Esophagus muscularis mucosa (tissue), 3 donors: ENCODE measurements around the gene POLR3G.

ENCODE experiments used
- CTCF ChIP-seq, 3 experiments: fragments of 200-600 bp in 2 of 3; fragments of 450-650 bp in 1 of 3; sonication (generic) in 2 of 3; IDR thresholded peaks; one replicate each; pipeline ENCODE4 v1.5.1; 2017 to 2019; ENCODE audit warnings: antibody characterized with exemption in 3 of 3, mild to moderate bottlenecking in 2 of 3, moderate library complexity in 1 of 3
- POLR2A ChIP-seq: fragments of 450-650 bp; IDR thresholded peaks from one replicate; pipeline ENCODE4 v1.6.1; 2017; ENCODE audit warnings: antibody characterized with exemption, moderate library complexity, mild to moderate bottlenecking, low read depth

- no peak for TF ChIP-seq CTCF (IDR thresholded peaks at IDR 0.05)
- TF ChIP-seq POLR2A: no peak
Measured at GRCh38 chr5:90558344-90559192, 83.9 kb downstream of the POLR3G start, which contains the start of gene ADGRV1.
